Naive thymus-derived CD8-positive, alpha-beta T cell (primary cell): Measurements from ENCODE around the gene NR1H2. TPM values are rescaled to one million over a fixed set of nuclear protein-coding genes. Genes with fewer than 3 reads are reported as not detected.
"Not testable (repeated sequence)": the region's sequence is repeated elsewhere in the genome, so short reads cannot be mapped to it uniquely, and the experiment has no call there.

Experiments used
- ATAC-seq, 2 donors: fragments of 150-1000 bp; cut with Tn5 transposase in 1 of 2; sonication (Bioruptor Pico), chemical (Tn5 transposase) in 1 of 2; 1 replicate in 1 of 2; 2 replicates in 1 of 2; pipeline ENCODE4 v1.10.0; 2021; ENCODE audit warnings: mild to moderate bottlenecking in 2 of 2, moderate library complexity in 2 of 2
- POLR2A ChIA-PET: fragments of 350-600 bp; sonication (Branson Sonifier 250); formaldehyde crosslinking; loops from one replicate; lab custom pipeline; 2021; ENCODE audit warnings: antibody characterized with exemption; lab: Charles Lee
- DNase-seq, 10 donors: peaks; one replicate each; pipeline versions ENCODE4 v3.0.0 to v3.0.0-alpha.2; 2020 to 2022
- H3K27ac Mint-ChIP-seq, 10 donors: one replicate each; pipeline ENCODE4 v1.8.0; 2020 to 2022; ENCODE audit warnings: mild to moderate bottlenecking in 10 of 10, mixed read lengths in 10 of 10, moderate library complexity in 4 of 10, inconsistent platforms in 1 of 10
- H3K27me3 Mint-ChIP-seq, 5 donors: one replicate each; pipeline ENCODE4 v1.8.0; 2021 to 2022; ENCODE audit warnings: mixed read lengths in 5 of 5
- H3K36me3 Mint-ChIP-seq, 3 donors: one replicate each; pipeline ENCODE4 v1.8.0; 2020 to 2022; ENCODE audit warnings: mixed read lengths in 3 of 3, mild to moderate bottlenecking in 2 of 3, inconsistent platforms in 1 of 3
- H3K4me1 Mint-ChIP-seq, 4 donors: one replicate each; pipeline ENCODE4 v1.8.0; 2021 to 2022; ENCODE audit warnings: mixed read lengths in 4 of 4
- H3K4me3 Mint-ChIP-seq, 10 donors: one replicate each; pipeline ENCODE4 v1.8.0; 2020 to 2022; ENCODE audit warnings: mild to moderate bottlenecking in 10 of 10, mixed read lengths in 10 of 10, moderate library complexity in 6 of 10, inconsistent platforms in 1 of 10
- H3K9me3 Mint-ChIP-seq, 9 donors: one replicate each; pipeline ENCODE4 v1.8.0; 2020 to 2022; ENCODE audit warnings: mixed read lengths in 9 of 9, mild to moderate bottlenecking in 3 of 9, inconsistent platforms in 1 of 9, moderate library complexity in 1 of 9
- polyA plus RNA-seq, 3 donors: library from polyadenylated mRNA; unstranded; fragments of 300-500 nt; fragmentation: Illumina TruSeq; gene quantifications; one replicate each; pipeline ENCODE4 v1.2.3, GENCODE V29; 2021
- total RNA-seq, 8 experiments: library from RNA in 2 of 8; stranded (reverse) in 2 of 8; gene quantifications; one replicate each; pipeline ENCODE4 v1.2.3 and lab custom pipeline; 2021 to 2026

NR1H2 gene
- total and polyA plus RNA-seq, 5 experiments from 2014 or later, result 69.6 to 107 (median 100) TPM

DNA sequence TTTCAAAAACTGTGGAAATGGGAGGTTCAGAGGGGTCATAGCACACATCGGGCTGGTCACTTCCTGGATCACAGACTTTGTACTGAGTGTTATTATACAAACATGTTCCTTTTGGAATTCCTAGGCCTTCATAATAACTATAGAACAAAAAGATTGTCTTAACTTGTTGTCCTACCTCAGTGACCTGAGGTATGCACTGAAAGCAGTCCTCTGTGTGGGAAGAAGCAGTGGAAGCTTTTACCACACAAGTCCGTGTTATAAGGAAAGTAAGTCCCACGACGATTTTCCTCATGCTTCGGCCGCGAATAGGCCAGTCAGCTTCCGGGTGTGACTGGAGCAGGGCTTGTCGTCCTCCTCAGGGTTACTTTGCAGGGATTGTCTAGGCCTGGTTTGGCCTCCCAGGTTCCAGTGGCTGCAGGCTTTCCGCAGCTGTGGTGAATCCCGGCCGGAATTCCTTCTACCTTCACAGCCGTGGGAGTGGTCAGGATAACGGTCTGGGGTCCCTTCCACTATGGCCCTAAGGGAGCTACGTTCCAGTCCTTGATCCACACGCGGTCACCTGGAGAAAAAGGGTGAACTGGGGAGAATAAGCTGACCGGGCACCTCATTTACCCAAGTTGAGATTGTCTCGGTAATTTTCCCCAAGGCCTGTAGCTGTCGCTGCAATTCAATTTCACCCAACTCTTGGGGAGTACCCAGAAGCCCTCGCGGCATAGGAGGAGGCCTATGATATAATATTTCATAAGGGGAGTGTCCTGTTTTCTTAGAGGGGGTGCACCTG lies 26.8 kb upstream of the NR1H2 start:
- Mint-ChIP-seq H3K9me3 (peaks cover 0 to 14% (median 5%) of the 10 kb centered on the region in 9 donors), H3K4me3 (no peak overlapping the region), H3K36me3 (peaks cover 0 to 5% (median 3%) of the 10 kb centered on the region in 3 donors), H3K27ac (no peak overlapping the region), H3K4me1 (peaks cover 0 to 29% (median 0%) of the 10 kb centered on the region in 4 donors), H3K27me3 (peaks cover 0 to 7% (median 0%) of the 10 kb centered on the region in 5 donors)
- ATAC-seq (no peak), DNase-seq (no peak)
- POLR2A ChIA-PET, result no interaction called here

GRCh38 chr19:50352242-50352641 lies 24.0 kb upstream of the NR1H2 start:
- Mint-ChIP-seq H3K36me3 (no peaks in the 10 kb centered on the region), H3K27ac (peak overlapping the region in 1 of 10 donors; percentile 4), H3K4me1 (peaks cover 4 to 16% (median 5%) of the 10 kb centered on the region in 4 donors), H3K27me3 (peaks cover 0 to 5% (median 0%) of the 10 kb centered on the region in 5 donors), H3K4me3 (no peak overlapping the region), H3K9me3 (no peaks in the 10 kb centered on the region)
- DNase-seq, result no peak
- POLR2A ChIA-PET, result no interaction called here
- ATAC-seq, result no peak

GRCh38 chr19:50353487-50353880 lies 22.8 kb upstream of the NR1H2 start:
- H3K27me3 Mint-ChIP-seq, H3K27ac Mint-ChIP-seq: not testable (repeated sequence)

DNA sequence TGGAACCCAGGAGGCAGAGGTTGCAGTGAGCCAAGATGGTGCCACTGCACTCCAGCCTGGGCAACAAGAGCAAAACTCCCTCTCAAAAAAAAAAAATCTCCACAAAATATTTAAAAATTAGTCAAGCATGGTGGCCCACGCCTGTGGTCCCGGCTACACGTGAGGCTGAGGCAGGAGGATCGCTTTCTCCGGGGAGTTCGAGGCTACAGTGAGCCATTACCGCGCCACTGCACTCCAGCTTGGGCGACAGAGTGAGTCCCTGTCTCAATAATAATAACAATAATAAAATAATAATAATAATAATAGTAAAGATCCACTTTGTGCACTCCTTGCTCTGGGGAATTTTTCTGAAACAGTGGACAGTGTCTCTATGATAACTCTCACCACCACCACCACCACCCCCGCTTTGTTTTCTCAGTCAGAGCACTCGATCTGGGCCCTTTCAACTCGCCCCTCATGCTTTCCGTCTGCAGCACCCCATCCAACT lies 19.5 kb upstream of the NR1H2 start:
- ATAC-seq, result no peak
- peak overlapping the region in 9 of 10 donors; percentile 91 to 96 (median 91) for H3K4me3 Mint-ChIP-seq

More at GRCh38 chr19:50353487-50353880, 22.8 kb upstream of the NR1H2 start:
- DNase-seq, H3K4me3 Mint-ChIP-seq, H3K36me3 Mint-ChIP-seq, ATAC-seq, POLR2A ChIA-PET, H3K9me3 Mint-ChIP-seq: not testable (repeated sequence)
- peaks cover 6 to 13% (median 10%) of the 10 kb centered on the region in 4 donors for H3K4me1 Mint-ChIP-seq

DNA sequence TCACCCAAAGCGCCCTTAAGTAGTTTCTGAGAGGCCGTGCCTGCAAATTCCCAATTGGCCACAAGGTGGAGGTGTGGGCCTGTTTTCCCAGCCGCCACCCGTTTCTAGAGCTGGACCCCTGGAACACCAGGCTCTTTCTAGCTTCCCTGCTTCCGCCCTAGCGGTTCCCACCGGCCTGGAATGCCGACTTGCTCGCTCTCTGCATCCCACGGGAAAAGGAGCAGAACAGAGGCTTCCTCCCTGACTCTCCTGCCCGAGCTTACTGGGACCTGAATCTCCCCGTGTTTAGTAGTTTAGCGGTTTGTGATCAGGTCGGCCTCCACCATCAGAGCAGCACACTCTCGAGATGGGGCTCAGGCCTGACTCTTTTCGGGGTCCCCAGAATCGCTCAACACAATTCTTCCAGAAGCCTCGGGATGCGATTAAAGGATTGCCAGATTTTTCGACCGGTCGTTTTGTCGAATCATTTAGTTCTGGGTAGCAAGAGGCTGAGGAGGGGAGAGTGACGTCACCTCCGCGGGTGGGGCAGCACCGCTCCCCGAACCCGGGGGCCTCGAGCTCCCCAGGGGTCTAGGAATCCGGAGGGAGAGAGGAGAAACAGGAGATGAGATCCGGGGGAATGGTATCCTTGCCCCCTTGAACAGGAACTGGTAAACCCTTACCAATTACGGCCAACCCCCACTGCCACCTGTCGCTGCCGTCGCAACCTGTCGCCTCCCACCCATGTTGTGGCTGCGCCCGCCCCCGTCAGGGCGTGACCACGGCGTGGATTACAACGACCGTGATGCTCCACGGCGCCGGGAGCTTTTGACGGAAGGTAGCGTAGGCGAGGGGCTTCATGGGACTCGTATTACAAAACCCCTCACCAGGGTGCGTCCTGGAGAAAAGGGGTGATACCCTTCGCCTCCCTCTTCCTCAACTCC lies 18.8 kb upstream of the NR1H2 start:
- Mint-ChIP-seq H3K36me3 (no peaks in the 10 kb centered on the region), H3K27me3 (peaks cover 0 to 2% (median 0%) of the 10 kb centered on the region in 5 donors), H3K9me3 (no peaks in the 10 kb centered on the region), H3K27ac (peak overlapping the region; percentile 92 to 99 (median 98)), H3K4me3 (peak overlapping the region; percentile 91 to 96 (median 91)), H3K4me1 (peaks cover 27 to 51% (median 46%) of the 10 kb centered on the region in 4 donors)
- ATAC-seq (peak; percentile 87), DNase-seq (peak; percentile 71 to 94 (median 88))
- POLR2A ChIA-PET, result interaction anchor here (0.8 to 3.4 kb wide), 23 partner anchors 10 to 1832 kb away, joined by 3 to 43 read pairs (median 4); partner anchors contain the start of genes CLEC11A, EMC10, GARIN5A and JOSD2

More for the DNA sequence above, 19.5 kb upstream of the NR1H2 start:
- Mint-ChIP-seq H3K4me1 (peaks cover 23 to 44% (median 39%) of the 10 kb centered on the region in 4 donors), H3K9me3 (no peaks in the 10 kb centered on the region), H3K27me3 (peaks cover 0 to 2% (median 0%) of the 10 kb centered on the region in 5 donors), H3K36me3 (no peaks in the 10 kb centered on the region), H3K27ac (peak overlapping the region in 8 of 10 donors; percentile 92 to 99 (median 98))
- POLR2A ChIA-PET, result interaction anchor here (0.7 to 3.4 kb wide), 16 partner anchors 11 to 565 kb away, joined by 3 to 43 read pairs (median 6); partner anchors contain the start of genes EMC10, GARIN5A, JOSD2 and NR1H2
- DNase-seq, result no peak

DNA sequence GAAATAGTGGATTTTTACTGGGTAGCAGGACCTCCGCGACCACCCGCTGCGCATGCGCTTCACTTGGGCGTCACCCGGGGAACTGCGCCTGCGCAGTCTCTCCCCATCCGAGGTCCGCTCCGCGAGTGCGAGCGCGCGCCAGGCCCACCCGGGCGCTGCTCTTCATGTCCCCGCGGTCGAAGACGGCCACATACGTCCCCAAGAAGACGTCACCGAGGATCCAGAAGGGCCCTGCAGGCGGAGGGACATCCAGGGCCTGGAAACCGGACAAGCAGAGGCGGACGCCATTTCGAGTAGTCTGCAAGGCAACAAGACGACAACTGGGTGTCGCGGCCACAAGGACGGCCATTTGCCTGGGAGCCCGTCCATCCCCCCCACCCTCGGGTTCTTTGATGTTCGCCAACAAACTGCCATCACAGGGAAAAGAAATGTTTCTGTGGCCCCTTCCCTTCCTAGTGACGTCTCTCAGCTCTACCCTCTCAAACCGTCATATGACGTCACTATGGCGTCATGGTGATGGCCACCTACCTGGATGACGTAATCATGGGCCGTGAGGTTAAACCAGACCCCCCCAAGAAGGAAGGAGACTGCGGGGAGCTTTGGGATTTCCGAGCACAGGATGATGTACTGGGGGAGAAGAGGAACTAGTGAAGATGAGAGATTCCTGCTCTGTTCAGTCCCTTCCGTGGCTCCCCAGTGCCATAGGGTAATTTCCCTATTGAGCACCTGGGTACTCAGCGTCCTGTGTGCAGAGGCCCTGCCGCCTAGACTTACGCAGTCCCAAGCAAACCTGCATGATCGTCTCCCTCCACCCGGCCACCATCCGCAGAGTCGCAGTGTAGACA lies 17.6 kb upstream of the NR1H2 start:
- peaks cover 33 to 63% (median 57%) of the 10 kb centered on the region in 4 donors for H3K4me1 Mint-ChIP-seq
- H3K36me3 Mint-ChIP-seq, result no peaks in the 10 kb centered on the region
- H3K9me3 Mint-ChIP-seq, result no peaks in the 10 kb centered on the region
- DNase-seq (peak; percentile 65 to 87 (median 73)), ATAC-seq (peak; percentile 25 to 28)
- peak overlapping the region; percentile 91 to 96 (median 91) for H3K4me3 Mint-ChIP-seq
- H3K27me3 Mint-ChIP-seq, result peaks cover 0 to 1% (median 0%) of the 10 kb centered on the region in 5 donors
- H3K27ac Mint-ChIP-seq, result peak overlapping the region; percentile 92 to 99 (median 98)
- POLR2A ChIA-PET, result interaction anchor here (0.8 to 3.4 kb wide), 11 partner anchors 9 to 483 kb away, joined by 3 to 43 read pairs (median 7); partner anchors contain the start of genes JOSD2, NR1H2 and POLD1

DNA sequence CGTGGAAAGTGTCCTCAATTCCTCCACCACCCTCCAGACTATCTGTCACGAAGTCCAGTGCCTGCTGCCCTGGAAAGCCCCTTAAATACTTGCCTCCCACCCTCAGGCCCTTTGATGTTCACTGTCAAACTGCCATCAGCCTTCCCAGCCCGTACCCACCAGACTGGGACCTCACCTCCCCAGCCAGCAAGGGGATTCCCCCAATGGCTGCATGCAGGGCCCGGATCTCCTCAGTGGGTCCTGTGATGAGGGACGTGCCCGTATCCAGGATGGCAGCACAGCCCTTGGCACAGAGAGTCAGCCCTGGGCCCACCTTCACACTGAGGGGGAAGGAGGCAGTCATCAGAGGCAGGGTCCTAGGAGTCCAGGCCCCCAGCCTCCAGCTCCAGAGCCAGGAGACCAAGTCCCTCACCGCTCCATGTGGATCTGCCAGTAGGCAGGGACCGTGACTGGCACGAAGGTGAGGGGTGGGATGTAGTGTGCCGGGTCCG lies 16.9 kb upstream of the NR1H2 start:
- H3K27ac Mint-ChIP-seq, result peak overlapping the region; percentile 92 to 99 (median 98)
- no peaks in the 10 kb centered on the region for H3K9me3 Mint-ChIP-seq
- H3K4me1 Mint-ChIP-seq, result peaks cover 35 to 66% (median 62%) of the 10 kb centered on the region in 4 donors
- ATAC-seq, result no peak
- H3K36me3 Mint-ChIP-seq, result no peaks in the 10 kb centered on the region
- POLR2A ChIA-PET, result interaction anchor here (0.5 to 3.4 kb wide), 7 partner anchors 9 to 801 kb away, joined by 3 to 43 read pairs (median 15); partner anchors contain the start of genes JOSD2, NR1H2 and POLD1
- H3K4me3 Mint-ChIP-seq, result peak overlapping the region; percentile 3 to 96 (median 91)
- DNase-seq, result no peak
- H3K27me3 Mint-ChIP-seq, result peaks cover 0 to 1% (median 0%) of the 10 kb centered on the region in 5 donors

DNA sequence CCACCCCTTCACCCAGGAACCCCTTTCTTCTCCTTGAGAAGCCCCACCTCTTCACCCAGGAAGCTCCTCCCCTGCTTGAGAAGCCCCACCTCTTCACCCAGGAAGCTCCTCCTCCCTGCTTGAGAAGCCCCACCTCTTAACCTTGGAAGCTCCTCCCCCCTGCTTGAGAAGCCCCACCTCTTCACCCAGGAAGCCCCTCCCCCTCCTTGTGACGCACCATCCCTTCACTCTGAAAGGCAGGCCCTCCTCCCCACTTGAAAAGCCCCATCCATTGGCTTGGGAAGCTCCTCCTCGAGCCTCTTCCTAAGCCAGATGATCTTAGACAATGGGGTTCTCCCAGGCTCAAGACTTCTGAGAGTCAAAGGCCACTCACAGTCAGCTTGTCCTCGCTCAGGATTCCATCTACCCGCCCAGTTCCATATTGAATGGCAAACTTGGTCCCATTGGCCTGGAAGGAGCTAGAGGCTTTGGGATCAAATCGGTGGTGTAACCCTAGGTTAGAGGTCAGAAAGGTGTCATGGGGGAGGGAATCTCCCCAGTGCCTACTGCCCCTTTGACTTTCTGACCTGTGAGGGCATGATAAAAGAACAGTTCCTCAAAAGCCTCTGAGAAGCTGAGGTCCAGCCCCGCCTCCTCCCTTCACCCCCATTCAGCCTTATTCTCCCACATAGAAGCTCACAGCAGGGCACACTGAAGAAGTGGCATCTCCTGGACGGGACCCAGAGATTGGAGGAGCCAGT lies 14.8 kb upstream of the NR1H2 start:
- Mint-ChIP-seq H3K27me3 (no peaks in the 10 kb centered on the region), H3K4me3 (peak overlapping the region in 3 of 10 donors; percentile 18 to 40 (median 21))

DNA sequence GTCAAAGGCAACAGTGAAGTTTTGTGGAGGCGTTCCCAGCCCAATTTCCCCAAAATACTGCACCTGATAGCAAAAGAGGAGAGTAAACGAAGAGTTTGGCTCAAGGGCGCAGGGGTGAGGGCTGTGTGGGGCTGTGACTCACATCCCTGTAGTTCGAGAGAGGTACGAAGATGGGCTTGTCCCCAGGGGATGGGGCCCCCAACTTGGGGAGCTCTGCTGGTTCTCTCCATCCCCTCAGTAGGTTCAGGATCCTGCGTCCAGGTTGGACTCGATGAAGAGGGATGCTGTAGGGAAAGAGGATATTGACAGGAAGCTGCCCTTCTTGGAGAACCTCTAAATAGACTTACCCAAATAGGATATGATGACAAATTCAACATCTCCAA lies 14.2 kb upstream of the NR1H2 start:
- DNase-seq, result no peak
- peaks cover 42 to 80% (median 77%) of the 10 kb centered on the region in 4 donors for H3K4me1 Mint-ChIP-seq
- POLR2A ChIA-PET, result interaction anchor here (0.9 to 2.4 kb wide), 3 partner anchors 8 to 15 kb away, joined by 3 to 6 read pairs (median 4); partner anchors contain the start of gene NR1H2
- no peaks in the 10 kb centered on the region for H3K36me3 Mint-ChIP-seq
- H3K27ac Mint-ChIP-seq, result peak overlapping the region in 4 of 10 donors; percentile 9 to 68 (median 42)
- H3K9me3 Mint-ChIP-seq, result no peaks in the 10 kb centered on the region
- no peaks in the 10 kb centered on the region for H3K27me3 Mint-ChIP-seq
- H3K4me3 Mint-ChIP-seq, result peak overlapping the region in 2 of 10 donors; percentile 18 to 21
- no peak for ATAC-seq

More for the DNA sequence above, 14.8 kb upstream of the NR1H2 start:
- DNase-seq (no peak), ATAC-seq (no peak)
- peak overlapping the region in 5 of 10 donors; percentile 20 to 69 (median 62) for H3K27ac Mint-ChIP-seq
- H3K4me1 Mint-ChIP-seq, result peaks cover 44 to 82% (median 80%) of the 10 kb centered on the region in 4 donors
- POLR2A ChIA-PET, result interaction anchor here (0.9 to 2.4 kb wide), 3 partner anchors 9 to 16 kb away, joined by 3 to 6 read pairs (median 4); partner anchors contain the start of gene NR1H2
- H3K9me3 Mint-ChIP-seq, result no peaks in the 10 kb centered on the region
- H3K36me3 Mint-ChIP-seq, result no peaks in the 10 kb centered on the region

DNA sequence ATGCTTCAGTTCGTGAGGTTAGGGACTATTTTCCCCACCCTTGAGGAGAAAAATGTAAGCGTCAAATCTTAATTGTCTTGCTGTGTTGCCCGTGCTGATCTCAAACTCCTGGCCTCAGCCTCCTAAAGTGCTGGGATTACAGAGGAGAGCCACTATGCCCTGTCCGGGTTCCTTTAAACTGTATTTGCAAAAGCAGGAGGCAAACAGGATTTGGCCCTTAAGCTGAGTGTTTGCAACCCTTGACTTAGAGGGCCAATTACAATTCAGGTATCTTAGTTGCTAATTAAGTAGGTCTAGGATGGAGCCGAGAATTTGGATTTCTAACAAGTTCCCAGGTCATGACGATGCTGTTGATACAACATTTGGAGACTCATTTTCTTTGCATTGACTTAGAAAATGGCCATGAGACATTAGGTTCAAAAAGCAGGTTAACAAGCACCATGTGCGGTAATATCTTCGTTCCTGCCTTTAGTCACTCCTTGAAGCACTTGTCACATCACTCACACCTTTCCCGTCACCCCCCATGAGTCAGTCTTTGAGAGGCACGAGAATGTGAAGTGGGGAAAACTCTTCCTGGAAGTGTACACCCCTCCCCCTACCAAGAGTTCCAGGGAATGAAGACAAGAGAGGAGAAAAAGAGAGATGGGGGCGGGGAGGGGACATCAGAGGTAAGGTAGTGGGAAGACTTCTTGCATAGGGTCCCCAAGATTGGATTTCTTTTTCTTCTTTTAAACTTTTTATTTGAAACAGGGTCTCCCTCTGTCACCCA lies 13.4 kb upstream of the NR1H2 start:
- Mint-ChIP-seq H3K36me3 (no peaks in the 10 kb centered on the region), H3K27me3 (no peaks in the 10 kb centered on the region), H3K27ac (peak overlapping the region in 9 of 10 donors; percentile 11 to 85 (median 66)), H3K4me1 (peaks cover 41 to 83% (median 77%) of the 10 kb centered on the region in 4 donors), H3K9me3 (no peaks in the 10 kb centered on the region), H3K4me3 (peak overlapping the region in 8 of 10 donors; percentile 26 to 70 (median 56))
- DNase-seq (no peak), ATAC-seq (no peak)
- POLR2A ChIA-PET, result interaction anchor here (0.9 to 2.4 kb wide), 2 partner anchors 13 kb away, joined by 4 to 6 read pairs; partner anchors contain the start of gene NR1H2
